Heart left ventricle (tissue), 16 donors: ENCODE results near the gene EPHB1. TPM values are rescaled to one million over a fixed set of nuclear protein-coding genes. Genes with fewer than 3 reads are reported as not detected.

Experiments
- ATAC-seq, 4 donors: fragments of 200-7000 bp; cut with Tn5 transposase; one replicate each; pipeline ENCODE4 v1.9.1; 2020 to 2022; ENCODE audit warnings: moderate library complexity in 4 of 4, mild to moderate bottlenecking in 3 of 4, moderate number of reproducible peaks in 1 of 4
- DNase-seq, 5 donors: peaks; one replicate each; pipeline ENCODE4 v3.0.0-alpha.2; 2020
- H3K27ac ChIP-seq, 12 donors: fragments of 200-600 bp; sonication (generic) in 4 of 12; one replicate each; pipeline versions ENCODE4 v1.5.0 to v1.8.0; 2016 to 2022; ENCODE audit warnings: mild to moderate bottlenecking in 2 of 12
- H3K27me3 ChIP-seq, 9 donors: fragments of 200-600 bp; sonication (generic) in 2 of 9; one replicate each; pipeline versions ENCODE4 v1.5.1 to v1.8.0; 2016 to 2022; ENCODE audit warnings: mild to moderate bottlenecking in 3 of 9
- H3K36me3 ChIP-seq, 9 donors: fragments of 200-600 bp; sonication (generic) in 2 of 9; one replicate each; pipeline versions ENCODE4 v1.5.0 to v1.8.0; 2018 to 2022; ENCODE audit warnings: mild to moderate bottlenecking in 2 of 9
- H3K4me1 ChIP-seq, 12 donors: fragments of 200-600 bp; sonication (generic) in 4 of 12; one replicate each; pipeline versions ENCODE4 v1.5.0 to v1.8.0; 2016 to 2022; ENCODE audit warnings: mild to moderate bottlenecking in 3 of 12
- H3K4me3 ChIP-seq, 12 donors: fragments of 200-600 bp; sonication (generic) in 4 of 12; one replicate each; pipeline versions ENCODE4 v1.5.0 to v1.8.0; 2017 to 2022; ENCODE audit warnings: mild to moderate bottlenecking in 9 of 12, moderate library complexity in 4 of 12
- H3K9me3 ChIP-seq, 12 donors: fragments of 200-600 bp; sonication (generic) in 4 of 12; one replicate each; pipeline versions ENCODE4 v1.5.0 to v1.8.0; 2016 to 2022; ENCODE audit warnings: mild to moderate bottlenecking in 1 of 12
- CTCF ChIP-seq, 12 donors: fragments of 200-600 bp; sonication (generic) in 4 of 12; IDR thresholded peaks; one replicate each; pipeline versions ENCODE4 v1.5.0 to v1.8.0; 2018 to 2022; ENCODE audit warnings: antibody characterized with exemption in 12 of 12, mild to moderate bottlenecking in 5 of 12
- POLR2A ChIP-seq, 2 donors: fragments of 450-650 bp; IDR thresholded peaks; one replicate each; pipeline ENCODE4 v1.6.1; 2017; ENCODE audit warnings: antibody characterized with exemption in 2 of 2, mild to moderate bottlenecking in 2 of 2, moderate library complexity in 2 of 2
- WGBS, 4 donors: extraction: QIAGEN DNeasy Blood & Tissue Kit in 2 of 4; methylation state at CpG; one replicate each; pipeline versions ENCODE4 v1.1.5 to v1.1.7; 2013 to 2018; 5-methylcytosine and 5-hydroxymethylcytosine counted together
- intact Hi-C, 10 donors: fragments of 100-400 bp; cut with DNase I; formaldehyde crosslinking; loops; one replicate each; pipeline versions ENCODE4 v1.11.1 to v1.14.2; 2022
- polyA plus RNA-seq, 2 donors: library from polyadenylated mRNA; stranded (reverse); fragments of 200-250 nt; gene quantifications; one replicate each; pipeline ENCODE4 v1.2.3, GENCODE V29; 2013
- total RNA-seq, 9 donors: library from RNA; depleted of rRNA in 2 of 9; stranded (reverse); fragments of >200 nt in 2 of 9; fragmentation: NEBNext Ultra II Directional in 3 of 9; extraction: Animal tissue kit (Norgen Biotek cat#: 25700) in 3 of 9; gene quantifications; one replicate each; pipeline versions ENCODE4 v1.1.0 to v1.2.4, GENCODE V29; 2016 to 2023
- donor health status: ischemic (EF 13 %, LVEDD 7.1; RV severe dilation, severe dysfunction).
- donor health status: healthy with polysubstance abuse.
- donor health status: DM: no; HTN: yes; CAD: no.
- donor health status: DM: no; HTN: no; CAD: no.
- donor health status: ischemic (EF 25% LVEDD 6.9; RV normal size, moderate dysfunction).
- donor health status: ischemic (EF 25% LVEDD 5.7; RV mildly dilated, moderate dysfunction).
- donor health status: healthy.
- donor health status: DM: yes; HTN: yes; CAD: no.
- donor health status: ischemic (EF 35%, LVEDD 5.7; RV mildly dilated, moderate dysfunction).
- donor health status: nonischemic (EF 11% LVEDD 7.7; RV severe dilation, severe dysfunction).
- donor health status: DM: yes; HTN: yes; CAD: no.
- donor health status: PGD.
- donor health status: ischemic (EF 29% LVEDD 5.4; RV normal size, mild dysfunction).
- donor health status: nonischemic (EF 23%, LVEDD 6.1; RV moderate dilation, normal function).

The EPHB1 gene
- total and polyA plus RNA-seq, 11 donors = 0.31 to 2.2 (median 1.1) TPM

GRCh38 chr3:135089451-135089850 is 294.4 kb downstream of the EPHB1 start:
- WGBS, 4 donors = 70 to 78% (median 71%) methylated on average over 5 of the region's 5 CpGs
- DNase-seq = no peak

DNA sequence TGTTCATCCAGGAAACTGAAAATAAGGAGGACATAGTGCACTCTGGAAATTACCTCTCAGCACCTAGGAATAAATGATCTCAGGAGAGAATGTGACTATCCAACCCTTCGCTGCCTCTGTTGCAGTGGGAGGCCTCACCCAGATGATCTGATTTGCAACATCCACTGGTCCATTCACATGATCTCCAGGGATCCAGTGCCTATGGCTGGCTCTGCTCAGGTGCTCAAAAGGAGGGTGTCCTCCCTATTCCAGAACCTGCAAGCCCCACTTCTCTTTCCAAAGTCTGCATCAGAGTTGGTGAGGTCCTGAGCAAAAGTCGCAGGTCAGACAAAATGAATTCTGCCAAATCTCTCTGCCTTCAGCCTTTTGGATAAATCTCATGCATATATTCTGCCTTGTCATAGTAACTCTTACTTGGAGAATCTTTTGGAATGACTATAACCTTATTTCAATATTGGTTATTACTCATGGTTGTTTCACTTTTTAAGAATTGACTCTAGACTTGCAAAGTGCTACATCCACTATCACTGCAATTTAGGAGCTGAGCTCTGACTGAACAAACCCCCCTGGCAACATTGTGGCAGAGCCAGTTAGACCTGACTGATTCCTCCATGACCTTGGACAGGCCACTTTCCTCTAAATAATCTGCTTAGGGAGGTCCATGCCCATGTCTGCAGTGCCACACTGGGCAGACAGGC is 295.1 kb downstream of the EPHB1 start:
- no peak overlapping the region for H3K4me3 ChIP-seq
- DNase-seq (no peak), ATAC-seq (no peak)
- no peak overlapping the region for H3K27ac ChIP-seq
- peaks cover 0 to 1% (median 0%) of the 10 kb centered on the region in 9 donors for H3K27me3 ChIP-seq
- 89 to 93% (median 90%) methylated on average over 2 of the region's 2 CpGs for WGBS, 4 donors
- H3K9me3 ChIP-seq = no peaks in the 10 kb centered on the region
- TF ChIP-seq POLR2A (IDR thresholded peaks at IDR 0.05) (no peak), CTCF (IDR thresholded peaks at IDR 0.05) (no peak)
- no peaks in the 10 kb centered on the region for H3K36me3 ChIP-seq
- no peaks in the 10 kb centered on the region for H3K4me1 ChIP-seq
- intact Hi-C loops = no loop called here

More at GRCh38 chr3:135089451-135089850, 294.4 kb downstream of the EPHB1 start:
- H3K9me3 ChIP-seq = no peaks in the 10 kb centered on the region
- H3K27me3 ChIP-seq = no peaks in the 10 kb centered on the region
- intact Hi-C loops = no loop called here
- no peak overlapping the region for H3K4me3 ChIP-seq
- no peaks in the 10 kb centered on the region for H3K4me1 ChIP-seq
- TF ChIP-seq CTCF (IDR thresholded peaks at IDR 0.05) = no peak
- no peak for TF ChIP-seq POLR2A (IDR thresholded peaks at IDR 0.05)
- ATAC-seq = no peak
- no peaks in the 10 kb centered on the region for H3K36me3 ChIP-seq
- no peak overlapping the region for H3K27ac ChIP-seq

- Histone ChIP-seq H3K27me3 (peaks cover 0 to 5% (median 0%) of the 10 kb centered on the region in 9 donors), H3K36me3 (no peaks in the 10 kb centered on the region), H3K27ac (no peak overlapping the region), H3K4me1 (no peaks in the 10 kb centered on the region), H3K4me3 (no peak overlapping the region), H3K9me3 (no peaks in the 10 kb centered on the region)
- DNase-seq = no peak
- no peak for TF ChIP-seq POLR2A (IDR thresholded peaks at IDR 0.05)
- no peak for TF ChIP-seq CTCF (IDR thresholded peaks at IDR 0.05)
- intact Hi-C loops = no loop called here
- ATAC-seq = no peak
- WGBS, 4 donors = 75 to 83% (median 80%) methylated on average over 5 of the region's 5 CpGs
Measured at GRCh38 chr3:135091946-135092345, 296.9 kb downstream of the EPHB1 start.

- Histone ChIP-seq H3K27me3 (peaks cover 0 to 5% (median 0%) of the 10 kb centered on the region in 9 donors), H3K27ac (no peak overlapping the region), H3K4me3 (no peak overlapping the region), H3K4me1 (no peaks in the 10 kb centered on the region), H3K36me3 (no peaks in the 10 kb centered on the region), H3K9me3 (no peaks in the 10 kb centered on the region)
- TF ChIP-seq POLR2A (IDR thresholded peaks at IDR 0.05) = no peak
- no peak for TF ChIP-seq CTCF (IDR thresholded peaks at IDR 0.05)
- DNase-seq = no peak
- intact Hi-C loops = no loop called here
- 89 to 98% (median 92%) methylated on average over 4 of the region's 4 CpGs for WGBS, 4 donors
- ATAC-seq = no peak
Measured at GRCh38 chr3:135093121-135093520, 298.1 kb downstream of the EPHB1 start.
